Kidney (tissue), 14 donors: ENCODE measurements around the gene DENND4A. TPM values are rescaled to one million over a fixed set of nuclear protein-coding genes. Genes with fewer than 3 reads are reported as not detected.

Experiments used
- DNase-seq, 5 donors: peaks; one replicate each; pipeline ENCODE4 v3.0.0-alpha.2; 2013 to 2020
- FAIRE-seq: peaks from 2 replicates; lab custom pipeline; 2012; peaks lifted over from hg19 to GRCh38; lab: Jason Lieb, UNC
- H3K27ac ChIP-seq, 2 donors: one replicate each; pipeline ENCODE4 v1.7.0; 2013; ENCODE audit warnings: low read depth in 2 of 2, low read length in 2 of 2, inconsistent platforms in 1 of 2
- H3K27me3 ChIP-seq: one replicate; pipeline ENCODE4 v1.7.1; 2013; ENCODE audit warnings: low read length, inconsistent platforms; ENCODE audit not compliant: control insufficient read depth, insufficient read depth
- H3K36me3 ChIP-seq, 3 donors: one replicate each; pipeline versions ENCODE4 v1.7.0 to v1.7.1; 2013; ENCODE audit warnings: low read length in 3 of 3, control low read depth in 1 of 3, inconsistent platforms in 1 of 3; ENCODE audit not compliant: insufficient read depth in 3 of 3, control insufficient read depth in 2 of 3
- H3K4me1 ChIP-seq, 3 donors: one replicate each; pipeline versions ENCODE4 v1.7.0 to v1.7.1; 2013; ENCODE audit warnings: low read length in 3 of 3, inconsistent platforms in 1 of 3, low read depth in 1 of 3; ENCODE audit not compliant: control insufficient read depth in 2 of 3, insufficient read depth in 2 of 3
- H3K4me3 ChIP-seq, 3 donors: one replicate each; pipeline versions ENCODE4 v1.7.0 to v1.8.1; 2013; ENCODE audit warnings: low read length in 3 of 3, control low read depth in 1 of 3, inconsistent platforms in 1 of 3
- H3K9ac ChIP-seq, 3 donors: one replicate each; pipeline versions ENCODE4 v1.7.0 to v1.7.1; 2013; ENCODE audit warnings: low read length in 3 of 3, control low read depth in 1 of 3, inconsistent platforms in 1 of 3
- H3K9me3 ChIP-seq, 3 donors: one replicate each; pipeline versions ENCODE4 v1.7.0 to v1.7.1; 2013; ENCODE audit warnings: low read length in 3 of 3, control low read depth in 1 of 3, inconsistent platforms in 1 of 3; ENCODE audit not compliant: control insufficient read depth in 2 of 3, insufficient read depth in 1 of 3
- intact Hi-C: fragments of 100-400 bp; cut with DNase I; formaldehyde crosslinking; loops from one replicate; pipeline ENCODE4 v1.11.1; 2022
- polyA plus RNA-seq: library from polyadenylated mRNA; stranded (reverse); fragments of 350-450 nt; fragmentation: Illumina TruSeq; extraction: RNeasy Lipid Tissue Mini Kit (QIAGEN cat#74804); gene quantifications from one replicate; pipeline ENCODE4 v1.2.3, GENCODE V29; 2014; ENCODE audit warnings: low read depth, low replicate concordance; ENCODE audit not compliant: insufficient read depth
- total RNA-seq: library from RNA; stranded (reverse); fragmentation: NEBNext Ultra II Directional; extraction: Animal tissue kit (Norgen Biotek cat#: 25700); gene quantifications from one replicate; pipeline ENCODE4 v1.2.1, GENCODE V29; 2021
- TF ChIP-seq, protein P1 (sequence below): IDR thresholded peaks from 3 replicates; pipeline ENCODE4 v1.5.1; 2012; ENCODE audit warnings: mild to moderate bottlenecking, moderate library complexity, borderline replicate concordance; ENCODE audit not compliant: insufficient read depth; ENCODE audit errors: extremely low read depth
- donor health status: control.
- donor health status: control.
- donor health status: control.
- donor health status: control.
- donor health status: control.
- donor health status: DM: yes; HTN: yes; CAD: no.
- donor health status: Normal renal cell carcinoma (clear cell type).

The DENND4A gene
- total and polyA plus RNA-seq, 2 donors from 2014 or later = 8.6 to 35.9 TPM

DNA sequence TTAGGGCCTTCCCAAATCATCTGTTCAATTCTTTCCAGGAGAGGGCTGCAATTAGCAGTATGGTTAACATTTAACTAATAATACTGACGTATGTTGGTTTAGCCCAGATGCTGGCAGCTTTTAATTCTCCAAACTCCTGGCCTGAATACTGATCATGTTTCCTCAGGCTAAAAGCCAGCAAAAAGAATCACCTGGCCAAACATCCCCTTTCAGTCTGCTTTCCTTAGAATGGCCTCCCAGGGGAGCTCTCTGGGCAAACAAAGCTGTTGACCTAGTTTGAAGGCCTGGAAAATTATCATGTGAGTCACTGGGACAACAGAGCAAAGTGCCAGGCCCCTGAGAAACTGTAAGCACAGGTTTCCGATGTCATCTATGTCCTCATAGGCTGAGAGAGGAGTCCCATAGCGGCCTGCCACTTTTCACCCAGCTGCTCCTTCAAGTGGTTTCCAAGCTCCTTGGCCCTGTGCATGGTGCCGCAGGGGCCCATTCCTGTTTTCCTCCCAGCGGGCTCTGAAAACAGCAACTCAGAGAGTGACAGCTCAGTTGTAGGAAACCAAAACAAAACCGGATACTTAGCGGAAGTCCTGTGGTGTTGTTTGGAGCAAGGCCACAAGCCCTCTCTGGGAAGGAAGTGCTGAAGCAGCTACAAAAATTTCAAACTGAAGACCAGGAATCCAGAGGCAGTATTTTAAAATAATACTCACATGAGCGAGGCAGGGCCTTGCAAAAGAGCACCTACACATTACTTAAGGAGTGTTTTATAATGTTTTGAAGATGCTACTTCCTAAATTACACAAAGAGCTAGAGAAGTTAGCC lies 40.7 kb upstream of the DENND4A start:
- Histone ChIP-seq H3K27ac (peak overlapping the region; percentile 90 to 98), H3K36me3 (no peaks in the 10 kb centered on the region), H3K4me3 (peak overlapping the region; percentile 5 to 35 (median 32)), H3K9ac (peak overlapping the region; percentile 12 to 71 (median 53)), H3K9me3 (no peaks in the 10 kb centered on the region), H3K27me3 (no peaks in the 10 kb centered on the region), H3K4me1 (peaks cover 10 to 26% (median 25%) of the 10 kb centered on the region in 3 donors)
- DNase-seq = peak; percentile 78 to 96 (median 91)
- TF ChIP-seq, protein P1, sequence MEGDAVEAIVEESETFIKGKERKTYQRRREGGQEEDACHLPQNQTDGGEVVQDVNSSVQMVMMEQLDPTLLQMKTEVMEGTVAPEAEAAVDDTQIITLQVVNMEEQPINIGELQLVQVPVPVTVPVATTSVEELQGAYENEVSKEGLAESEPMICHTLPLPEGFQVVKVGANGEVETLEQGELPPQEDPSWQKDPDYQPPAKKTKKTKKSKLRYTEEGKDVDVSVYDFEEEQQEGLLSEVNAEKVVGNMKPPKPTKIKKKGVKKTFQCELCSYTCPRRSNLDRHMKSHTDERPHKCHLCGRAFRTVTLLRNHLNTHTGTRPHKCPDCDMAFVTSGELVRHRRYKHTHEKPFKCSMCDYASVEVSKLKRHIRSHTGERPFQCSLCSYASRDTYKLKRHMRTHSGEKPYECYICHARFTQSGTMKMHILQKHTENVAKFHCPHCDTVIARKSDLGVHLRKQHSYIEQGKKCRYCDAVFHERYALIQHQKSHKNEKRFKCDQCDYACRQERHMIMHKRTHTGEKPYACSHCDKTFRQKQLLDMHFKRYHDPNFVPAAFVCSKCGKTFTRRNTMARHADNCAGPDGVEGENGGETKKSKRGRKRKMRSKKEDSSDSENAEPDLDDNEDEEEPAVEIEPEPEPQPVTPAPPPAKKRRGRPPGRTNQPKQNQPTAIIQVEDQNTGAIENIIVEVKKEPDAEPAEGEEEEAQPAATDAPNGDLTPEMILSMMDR = peak; percentile 3
- FAIRE-seq = peak; percentile 32
- intact Hi-C loops = no loop called here

DNA sequence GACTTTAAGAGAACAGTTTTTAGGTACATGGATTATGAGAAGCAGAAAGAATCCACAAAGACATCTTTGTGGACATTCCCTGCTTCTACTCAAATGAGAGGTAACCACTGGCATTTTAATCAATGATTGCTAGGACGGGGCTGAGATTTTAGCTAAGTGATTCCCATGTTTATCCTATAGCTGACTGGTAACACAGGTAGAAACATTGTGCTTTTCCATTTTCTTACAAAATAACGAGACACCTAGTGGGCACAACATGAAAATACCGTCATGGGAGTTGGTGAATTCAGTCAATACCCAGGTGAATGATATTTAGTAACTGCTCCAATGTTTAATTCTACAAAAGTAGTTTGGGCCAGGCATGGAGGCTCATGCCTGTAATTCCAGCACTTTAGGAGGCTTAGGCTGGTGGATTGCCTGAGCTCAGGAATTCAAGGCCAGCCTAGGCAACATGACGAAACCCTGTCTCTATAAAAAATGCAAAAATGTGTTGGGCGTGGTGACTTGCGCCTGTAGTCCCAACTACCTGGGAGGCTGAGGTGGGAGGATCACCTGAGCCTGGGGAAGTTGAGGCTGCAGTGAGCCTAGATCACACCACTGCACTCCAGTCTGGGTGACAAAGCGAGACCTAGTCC lies 37.2 kb upstream of the DENND4A start:
- H3K36me3 ChIP-seq = no peaks in the 10 kb centered on the region
- TF ChIP-seq, protein P1 = peak; percentile 43
- no peaks in the 10 kb centered on the region for H3K27me3 ChIP-seq
- H3K4me3 ChIP-seq = no peak overlapping the region
- no peak overlapping the region for H3K27ac ChIP-seq
- no peaks in the 10 kb centered on the region for H3K9me3 ChIP-seq
- no peak overlapping the region for H3K9ac ChIP-seq
- DNase-seq (peak in 1 of 5 donors; percentile 47), FAIRE-seq (no peak)
- intact Hi-C loops = no loop called here
- peaks cover 10 to 20% (median 19%) of the 10 kb centered on the region in 3 donors for H3K4me1 ChIP-seq

DNA sequence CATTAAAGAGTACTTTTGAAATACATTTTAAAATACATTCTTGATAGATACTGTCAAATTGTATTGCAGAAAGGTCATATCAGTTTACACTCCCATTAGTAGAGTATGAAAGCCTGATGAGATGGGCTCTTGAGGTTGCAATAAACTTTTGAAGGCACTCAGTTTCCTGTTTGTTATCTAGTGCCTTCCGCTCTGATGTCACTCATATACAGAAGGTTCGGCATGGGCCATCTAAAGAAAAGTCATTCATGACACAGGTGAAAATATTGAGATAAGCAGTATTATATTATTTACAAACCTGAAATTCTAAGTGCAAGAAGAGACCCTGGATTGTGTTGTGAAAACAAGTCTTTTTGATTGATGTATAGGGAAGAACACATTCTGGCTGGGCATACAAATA lies 36.5 kb upstream of the DENND4A start:
- peaks cover 7 to 14% (median 13%) of the 10 kb centered on the region in 3 donors for H3K4me1 ChIP-seq

More for the DNA sequence above, 36.5 kb upstream of the DENND4A start:
- intact Hi-C loops = no loop called here
- H3K27ac ChIP-seq = no peak overlapping the region
- no peak overlapping the region for H3K4me3 ChIP-seq
- TF ChIP-seq, protein P1 = no peak
- H3K9me3 ChIP-seq = no peaks in the 10 kb centered on the region
- no peak for DNase-seq
- no peaks in the 10 kb centered on the region for H3K36me3 ChIP-seq
- H3K27me3 ChIP-seq = no peaks in the 10 kb centered on the region
- no peak overlapping the region for H3K9ac ChIP-seq
- no peak for FAIRE-seq
